ENCODE data around the gene UNC5B. TPM values are rescaled to one million over a fixed set of nuclear protein-coding genes. Genes with fewer than 3 reads are reported as not detected.
A peak's percentile ranks its signal among the peaks of the same experiment; 100 is the strongest.
"Not testable (repeated sequence)": the region's sequence is repeated elsewhere in the genome, so short reads cannot be mapped to it uniquely, and the experiment has no call there.

UNC5B gene
- total RNA-seq, 4 donors from 2014 or later: 4.2 to 17.6 (median 8.0) TPM

GRCh38 chr10:71216751-71217265 lies 4.4 kb downstream of the UNC5B start:
- DNase-seq (ENCODE audit: low spot score in 2 of 2): peak in 1 of 2 donors; percentile 82
- intact Hi-C loops (cut with DNase I; ENCODE audit: low total_unique reads): no loop called here
- H3K4me3 ChIP-seq (ENCODE audit: low read depth, poor library complexity, severe bottlenecking): no peak overlapping the region
- TF ChIP-seq POLR2A (IDR thresholded peaks at IDR 0.05) (no peak), CTCF (IDR thresholded peaks at IDR 0.05) (no peak)
- WGBS, 2 donors: 22 to 28% methylated on average over 8 of the region's 8 CpGs

GRCh38 chr10:71217266-71218045 lies 5.1 kb downstream of the UNC5B start:
- peak overlapping the region; percentile 8 for H3K4me3 ChIP-seq (ENCODE audit: low read depth, poor library complexity, severe bottlenecking)
- 4 to 5% methylated on average over 55 to 57 of the region's 57 CpGs for WGBS, 2 donors
- DNase-seq (ENCODE audit: low spot score in 2 of 2): peak in 1 of 2 donors; percentile 88
- intact Hi-C loops (cut with DNase I; ENCODE audit: low total_unique reads): no loop called here
- TF ChIP-seq POLR2A (IDR thresholded peaks at IDR 0.05) (no peak), CTCF (IDR thresholded peaks at IDR 0.05) (no peak)

GRCh38 chr10:71218046-71218650 lies 5.8 kb downstream of the UNC5B start:
- H3K4me3 ChIP-seq (ENCODE audit: low read depth, poor library complexity, severe bottlenecking): no peak overlapping the region
- 57% methylated on average over 4 of the region's 4 CpGs for WGBS, 2 donors
- TF ChIP-seq POLR2A (IDR thresholded peaks at IDR 0.05) (no peak), CTCF (IDR thresholded peaks at IDR 0.05) (no peak)
- intact Hi-C loops (cut with DNase I; ENCODE audit: low total_unique reads): no loop called here
- no peak for DNase-seq (ENCODE audit: low spot score in 2 of 2)

GRCh38 chr10:71218651-71219050 lies 6.3 kb downstream of the UNC5B start:
- WGBS, 2 donors: 91 to 92% methylated on average over 5 of the region's 5 CpGs
- peak in 1 of 2 donors; percentile 80 for DNase-seq (ENCODE audit: low spot score in 2 of 2)
- no peak overlapping the region for H3K4me3 ChIP-seq (ENCODE audit: low read depth, poor library complexity, severe bottlenecking)
- TF ChIP-seq CTCF (IDR thresholded peaks at IDR 0.05) (no peak), POLR2A (IDR thresholded peaks at IDR 0.05) (no peak)
- intact Hi-C loops (cut with DNase I; ENCODE audit: low total_unique reads): no loop called here

GRCh38 chr10:71219236-71219917 lies 7.0 kb downstream of the UNC5B start:
- 85 to 87% methylated on average over 7 of the region's 7 CpGs for WGBS, 2 donors
- DNase-seq (ENCODE audit: low spot score in 2 of 2): peak in 1 of 2 donors; percentile 53
- intact Hi-C loops (cut with DNase I; ENCODE audit: low total_unique reads); H3K4me3 ChIP-seq (ENCODE audit: low read depth, poor library complexity, severe bottlenecking): not testable (repeated sequence)
